HUES48 (cell line): ENCODE data around the gene KIAA1549.

ENCODE experiments used
- H3K27ac ChIP-seq: one replicate; pipeline ENCODE4 v1.7.0; 2013; ENCODE audit warnings: low read depth, low read length, inconsistent platforms
- H3K27me3 ChIP-seq: 2 replicates; pipeline ENCODE4 v1.6.1; 2013; ENCODE audit warnings: mild to moderate bottlenecking, low read length; ENCODE audit not compliant: control insufficient read depth, insufficient read depth
- H3K36me3 ChIP-seq: 2 replicates; pipeline ENCODE4 v1.6.1; 2013; ENCODE audit warnings: low read length; ENCODE audit not compliant: control insufficient read depth, insufficient read depth
- H3K4me1 ChIP-seq: 2 replicates; pipeline ENCODE4 v1.6.1; 2013; ENCODE audit warnings: mild to moderate bottlenecking, low read length; ENCODE audit not compliant: control insufficient read depth, insufficient read depth
- H3K4me3 ChIP-seq: 2 replicates; pipeline ENCODE4 v1.5.1; 2013; ENCODE audit warnings: mild to moderate bottlenecking, low read depth, low read length
- H3K9ac ChIP-seq: 2 replicates; pipeline ENCODE4 v1.6.1; 2013; ENCODE audit warnings: mild to moderate bottlenecking, low read depth, low read length, moderate library complexity
- H3K9me3 ChIP-seq: 2 replicates; pipeline ENCODE4 v1.6.1; 2013; ENCODE audit warnings: low read length; ENCODE audit not compliant: control insufficient read depth, insufficient read depth

The KIAA1549 gene

DNA sequence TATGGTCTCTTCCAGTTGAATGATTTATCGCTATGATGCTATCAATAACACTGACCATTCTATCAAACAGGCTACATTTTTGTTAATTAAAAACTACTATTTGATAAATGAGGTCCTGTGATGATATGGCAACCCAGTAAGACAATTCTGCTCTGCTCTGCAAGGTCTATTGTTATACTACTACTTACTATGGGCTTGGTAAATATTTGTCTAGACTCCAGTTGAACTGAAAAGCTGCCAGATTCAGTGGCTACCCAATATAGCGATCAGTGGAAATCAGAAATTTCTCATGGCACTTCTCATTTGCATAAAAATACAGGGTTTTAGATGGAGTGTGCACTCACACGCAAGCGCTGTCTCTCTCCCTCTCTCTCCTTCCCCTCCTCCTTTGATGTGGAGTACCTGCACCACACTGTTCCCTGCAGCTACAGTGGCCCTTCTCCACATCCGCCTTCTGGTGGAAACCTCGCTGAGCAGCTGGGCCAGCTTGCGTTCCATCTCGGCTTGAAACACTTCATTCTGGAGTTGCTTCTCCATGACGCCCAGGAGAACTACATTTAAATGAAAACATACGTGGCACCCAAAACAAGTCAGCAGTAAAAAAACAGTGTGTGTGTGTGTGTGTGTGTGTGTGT lies 77.9 kb downstream of the KIAA1549 start:
- Histone ChIP-seq H3K4me3 (no peak overlapping the region), H3K9ac (no peak overlapping the region), H3K36me3 (peaks cover 52% of the 10 kb centered on the region), H3K27me3 (no peaks in the 10 kb centered on the region), H3K4me1 (peaks cover 7% of the 10 kb centered on the region; the same call in 1 of the 2 replicates), H3K9me3 (no peaks in the 10 kb centered on the region), H3K27ac (no peak overlapping the region)

DNA sequence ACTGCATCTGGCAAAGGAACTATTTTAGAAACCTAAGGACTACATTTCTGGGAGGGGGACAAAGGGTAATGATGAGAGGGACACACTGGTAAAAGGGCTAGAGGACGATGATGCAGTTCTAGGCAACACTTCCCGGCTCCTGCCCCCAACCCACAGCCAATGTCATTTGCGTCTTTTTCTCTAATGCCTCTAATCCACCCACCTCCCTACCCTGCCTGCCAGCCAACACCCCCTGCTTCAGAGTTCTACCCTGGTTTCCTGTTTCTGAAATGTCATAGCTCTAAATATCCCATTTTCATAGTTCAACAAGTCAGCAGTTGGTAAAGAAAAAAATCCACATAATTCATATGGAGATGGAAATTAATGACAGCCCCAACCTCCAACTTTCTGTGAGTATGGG lies 79.0 kb downstream of the KIAA1549 start:
- no peak overlapping the region for H3K27ac ChIP-seq
- no peak overlapping the region for H3K4me3 ChIP-seq
- H3K36me3 ChIP-seq = peaks cover 53% of the 10 kb centered on the region
- H3K9ac ChIP-seq = no peak overlapping the region
- no peaks in the 10 kb centered on the region for H3K27me3 ChIP-seq
- H3K4me1 ChIP-seq = no peaks in the 10 kb centered on the region
- no peaks in the 10 kb centered on the region for H3K9me3 ChIP-seq

DNA sequence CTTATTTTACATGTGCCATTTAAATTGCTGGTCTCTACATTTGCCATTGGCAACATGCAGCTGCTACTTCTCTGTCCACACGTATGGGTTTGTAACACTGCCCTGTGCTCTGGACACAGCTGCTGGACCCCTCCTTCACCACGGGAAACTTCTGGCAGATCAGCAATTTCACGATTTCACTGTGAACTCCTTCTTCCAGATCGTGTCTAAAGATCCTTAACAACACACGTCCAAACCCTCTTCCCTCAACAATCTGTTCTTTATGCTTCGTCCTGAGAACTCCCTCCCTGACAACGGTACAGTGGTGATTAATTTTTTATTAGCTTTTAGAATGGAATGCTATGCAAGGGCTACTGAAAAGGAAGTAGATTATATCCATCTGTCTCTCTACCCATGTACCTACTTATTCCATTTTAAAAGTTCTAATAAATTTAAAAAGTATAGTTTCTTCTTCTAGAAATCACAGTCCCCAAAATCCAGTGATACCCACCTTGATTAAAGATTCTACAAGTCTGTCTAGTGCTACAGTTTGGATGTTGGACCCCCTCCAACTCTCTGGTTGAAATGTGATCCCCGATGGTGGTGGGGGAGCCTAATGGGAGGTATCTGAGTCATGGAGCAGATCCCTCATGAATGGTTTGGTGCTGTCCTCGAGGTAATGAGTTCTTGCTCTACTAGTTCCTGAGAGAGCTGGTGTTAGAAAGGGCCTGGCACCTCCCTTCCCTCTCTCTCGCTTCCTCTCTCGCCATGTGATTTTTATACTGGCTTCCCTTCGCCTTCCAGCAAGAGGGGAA lies 81.0 kb downstream of the KIAA1549 start:
- Histone ChIP-seq H3K4me1 (no peaks in the 10 kb centered on the region), H3K9ac (no peak overlapping the region), H3K4me3 (no peak overlapping the region), H3K27me3 (no peaks in the 10 kb centered on the region), H3K27ac (no peak overlapping the region), H3K9me3 (no peaks in the 10 kb centered on the region), H3K36me3 (peaks cover 52% of the 10 kb centered on the region)

DNA sequence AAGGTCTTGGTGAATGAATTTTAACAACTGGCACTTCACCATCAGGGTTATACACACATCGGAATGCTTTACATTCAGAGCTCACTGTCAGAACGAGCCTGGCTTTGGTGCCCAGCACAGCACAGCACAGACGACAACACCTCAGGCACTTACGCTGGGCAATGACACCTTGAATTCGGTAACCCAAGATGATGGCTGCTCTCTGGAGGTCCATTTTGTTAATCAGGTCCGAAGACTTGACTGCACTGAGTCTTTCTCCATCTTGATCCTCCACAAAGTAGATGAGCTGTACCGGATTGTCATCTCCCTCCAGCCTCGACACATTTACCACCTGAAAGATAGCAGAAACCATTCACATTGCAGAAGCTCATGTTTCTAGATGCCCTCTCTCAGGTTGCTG lies 82.4 kb downstream of the KIAA1549 start:
- Histone ChIP-seq H3K9me3 (no peaks in the 10 kb centered on the region), H3K9ac (no peak overlapping the region), H3K27ac (no peak overlapping the region), H3K4me3 (no peak overlapping the region), H3K36me3 (peaks cover 51% of the 10 kb centered on the region), H3K4me1 (no peaks in the 10 kb centered on the region), H3K27me3 (no peaks in the 10 kb centered on the region)

DNA sequence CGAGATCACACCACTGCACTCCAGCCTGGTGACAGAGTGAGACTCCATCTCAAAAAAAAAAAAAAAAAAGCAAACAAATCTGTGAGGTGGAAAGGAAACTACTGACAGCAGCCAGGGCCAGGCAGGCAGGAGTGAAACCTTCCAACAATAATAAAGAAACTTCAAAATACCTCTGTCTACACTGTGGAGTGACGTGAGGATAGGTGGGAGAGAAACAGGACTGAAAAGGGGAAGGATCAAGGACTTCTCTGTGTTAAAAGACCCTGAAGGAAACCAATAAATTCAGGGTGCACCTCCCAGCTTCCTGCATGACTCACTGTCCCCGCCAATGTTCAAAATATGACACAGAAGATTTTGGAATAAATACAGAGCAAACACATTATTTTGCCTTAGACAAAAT lies 82.9 kb downstream of the KIAA1549 start:
- Histone ChIP-seq H3K4me1 (no peaks in the 10 kb centered on the region), H3K4me3 (no peak overlapping the region), H3K27ac (no peak overlapping the region), H3K9me3 (no peaks in the 10 kb centered on the region), H3K27me3 (no peaks in the 10 kb centered on the region), H3K9ac (no peak overlapping the region), H3K36me3 (peaks cover 50% of the 10 kb centered on the region)

DNA sequence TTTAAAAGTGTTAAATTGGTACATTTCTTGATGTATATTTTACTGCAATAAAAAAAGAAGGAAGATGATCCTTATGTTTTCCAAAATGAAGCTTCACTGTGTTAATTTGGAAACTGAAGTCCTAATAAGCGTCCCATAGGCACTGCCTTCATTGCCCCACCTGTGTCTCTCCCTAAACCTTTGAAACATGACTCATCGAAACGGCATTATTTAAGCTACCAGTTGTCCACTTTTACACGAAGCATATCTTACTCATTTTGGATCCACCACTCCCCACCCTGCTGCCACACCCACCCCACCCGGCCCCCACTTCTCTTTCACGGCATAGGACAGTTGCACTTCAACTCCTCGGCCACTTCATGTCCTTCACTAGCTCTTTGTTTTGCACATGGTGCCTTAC lies 85.5 kb downstream of the KIAA1549 start:
- Histone ChIP-seq H3K4me3 (no peak overlapping the region), H3K36me3 (peaks cover 52% of the 10 kb centered on the region), H3K27ac (no peak overlapping the region), H3K9me3 (no peaks in the 10 kb centered on the region), H3K9ac (no peak overlapping the region), H3K27me3 (no peaks in the 10 kb centered on the region), H3K4me1 (no peaks in the 10 kb centered on the region)

DNA sequence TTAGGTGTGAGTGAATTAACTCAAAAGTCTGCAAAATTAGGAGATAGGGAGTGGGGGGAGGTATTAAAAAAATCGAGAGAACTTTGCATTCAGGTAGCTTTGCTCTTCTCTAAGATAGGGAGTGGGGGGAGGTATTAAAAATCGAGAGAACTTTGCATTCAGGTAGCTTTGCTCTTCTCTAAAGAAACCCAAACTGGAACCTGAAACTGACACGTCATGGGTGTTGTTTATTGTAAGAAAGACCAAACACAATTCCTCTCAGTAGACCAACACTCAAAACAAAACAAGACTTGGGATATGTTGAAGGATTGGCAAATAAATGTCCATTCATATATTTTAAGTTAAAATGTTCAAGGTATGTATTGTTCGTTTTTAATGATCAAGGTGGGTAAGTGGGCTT lies 87.9 kb downstream of the KIAA1549 start:
- Histone ChIP-seq H3K27me3 (no peaks in the 10 kb centered on the region), H3K4me1 (no peaks in the 10 kb centered on the region; the same call in 1 of the 2 replicates), H3K36me3 (peaks cover 46% of the 10 kb centered on the region), H3K9me3 (no peaks in the 10 kb centered on the region), H3K9ac (no peak overlapping the region), H3K4me3 (no peak overlapping the region), H3K27ac (no peak overlapping the region)

DNA sequence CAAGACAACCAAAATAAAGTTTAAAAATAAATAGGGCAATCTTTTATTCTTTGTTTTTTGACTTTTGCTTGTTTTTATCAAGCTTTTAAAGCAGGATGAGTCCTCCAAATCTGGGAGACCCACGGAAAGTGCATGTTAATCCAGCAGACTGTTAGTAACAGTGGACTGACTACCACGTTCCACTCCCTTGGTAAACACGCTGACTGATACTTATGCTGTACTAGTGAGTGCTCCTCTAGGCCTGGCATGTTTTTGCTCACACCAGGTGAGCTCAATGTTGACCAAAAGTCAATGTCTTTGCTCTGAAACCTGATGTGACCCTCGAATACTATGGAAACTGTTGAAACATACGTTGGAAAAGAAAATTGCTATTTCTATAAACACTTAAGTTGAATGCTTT lies 88.4 kb downstream of the KIAA1549 start:
- H3K27ac ChIP-seq = no peak overlapping the region
- peaks cover 45% of the 10 kb centered on the region for H3K36me3 ChIP-seq
- no peak overlapping the region for H3K4me3 ChIP-seq
- no peaks in the 10 kb centered on the region for H3K9me3 ChIP-seq
- H3K9ac ChIP-seq = no peak overlapping the region
- no peaks in the 10 kb centered on the region for H3K27me3 ChIP-seq
- no peaks in the 10 kb centered on the region; the same call in 1 of the 2 replicates for H3K4me1 ChIP-seq

DNA sequence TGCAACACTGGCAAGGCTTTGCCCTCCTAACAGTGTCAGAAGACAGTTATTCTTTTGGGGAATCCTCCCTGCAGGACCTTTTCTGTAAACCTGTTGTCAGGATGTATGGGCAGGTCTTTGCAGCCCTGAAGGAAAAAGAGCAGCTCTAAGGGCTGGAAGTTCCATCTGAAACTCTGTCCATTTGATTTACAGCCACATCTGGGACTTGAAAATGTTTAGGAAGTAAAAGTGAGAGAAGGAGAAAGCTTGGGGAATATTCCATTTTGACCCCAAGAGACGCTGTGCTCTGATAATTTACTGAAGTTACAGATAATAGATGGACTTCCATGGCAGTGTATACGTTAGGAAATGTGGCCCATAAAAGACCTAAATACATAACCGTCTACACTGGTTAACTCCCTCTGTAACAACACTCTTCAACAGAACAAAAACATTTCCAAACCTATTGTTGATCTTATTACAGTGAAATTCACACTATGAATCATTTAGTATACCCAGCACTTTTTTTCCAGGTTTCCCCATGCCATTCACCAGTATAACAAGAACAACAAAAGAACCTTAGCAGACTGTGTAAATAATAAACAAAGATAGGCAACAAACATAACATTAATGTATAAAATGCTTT lies 89.1 kb downstream of the KIAA1549 start:
- H3K27ac ChIP-seq = no peak overlapping the region
- H3K36me3 ChIP-seq = peaks cover 43% of the 10 kb centered on the region
- no peak overlapping the region for H3K9ac ChIP-seq
- no peaks in the 10 kb centered on the region for H3K9me3 ChIP-seq
- H3K4me1 ChIP-seq = no peaks in the 10 kb centered on the region; the same call in 1 of the 2 replicates
- H3K27me3 ChIP-seq = no peaks in the 10 kb centered on the region
- H3K4me3 ChIP-seq = no peak overlapping the region

DNA sequence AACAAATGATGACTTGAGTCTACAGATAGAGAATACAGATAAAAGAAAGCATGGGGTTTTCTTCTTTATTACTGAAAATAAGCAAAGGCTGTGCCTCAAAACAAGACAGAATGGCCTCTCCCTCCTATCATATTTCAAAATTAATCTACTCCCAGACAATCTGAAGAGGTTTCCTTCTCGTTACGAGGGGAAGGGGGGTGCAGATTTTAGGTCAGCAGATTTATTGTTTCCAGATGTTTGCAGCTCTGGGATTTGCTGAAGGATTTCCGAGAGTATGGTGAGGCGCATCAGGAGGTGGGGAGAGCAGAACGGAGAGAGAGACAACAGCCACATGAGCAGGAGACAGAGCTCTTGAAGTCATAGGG lies 89.8 kb downstream of the KIAA1549 start:
- Histone ChIP-seq H3K9me3 (no peaks in the 10 kb centered on the region), H3K4me1 (no peaks in the 10 kb centered on the region; the same call in 1 of the 2 replicates), H3K27me3 (no peaks in the 10 kb centered on the region), H3K36me3 (peaks cover 37% of the 10 kb centered on the region), H3K27ac (no peak overlapping the region), H3K9ac (no peak overlapping the region), H3K4me3 (no peak overlapping the region)
